Muscle layer of duodenum (tissue), 2 donors: Measurements from ENCODE around the gene PLEKHG1.
A peak's percentile ranks its signal among the peaks of the same experiment; 100 is the strongest.

Experiments
- H3K27ac ChIP-seq: one replicate; pipeline ENCODE4 v1.7.0; 2013; ENCODE audit warnings: mild to moderate bottlenecking, low read length
- H3K27me3 ChIP-seq: one replicate; pipeline ENCODE4 v1.7.0; 2013; ENCODE audit warnings: low read depth, mild to moderate bottlenecking, control low read depth, low read length
- H3K36me3 ChIP-seq, 2 donors: one replicate each; pipeline ENCODE4 v1.7.0; 2013; ENCODE audit warnings: low read length in 2 of 2, control low read depth in 1 of 2, mild to moderate bottlenecking in 1 of 2; ENCODE audit not compliant: insufficient read depth in 2 of 2, control insufficient read depth in 1 of 2
- H3K4me1 ChIP-seq, 2 donors: one replicate each; pipeline ENCODE4 v1.7.0; 2013; ENCODE audit warnings: low read length in 2 of 2, mild to moderate bottlenecking in 2 of 2, control low read depth in 1 of 2, moderate library complexity in 1 of 2; ENCODE audit not compliant: insufficient read depth in 2 of 2, control insufficient read depth in 1 of 2
- H3K4me3 ChIP-seq, 2 donors: one replicate each; pipeline ENCODE4 v1.7.0; 2013; ENCODE audit warnings: low read length in 2 of 2, low read depth in 1 of 2, mild to moderate bottlenecking in 1 of 2
- H3K9me3 ChIP-seq, 2 donors: one replicate each; pipeline ENCODE4 v1.7.0; 2013; ENCODE audit warnings: low read length in 2 of 2, control low read depth in 1 of 2, mild to moderate bottlenecking in 1 of 2; ENCODE audit not compliant: control insufficient read depth in 1 of 2
- donor health status: healthy.

Gene PLEKHG1

GRCh38 chr6:150633486-150633834 lies 33.8 kb downstream of the PLEKHG1 start:
- H3K27ac ChIP-seq = no peak overlapping the region
- no peak overlapping the region for H3K4me3 ChIP-seq
- H3K27me3 ChIP-seq = no peaks in the 10 kb centered on the region
- peaks cover 20 to 23% of the 10 kb centered on the region in 2 donors for H3K4me1 ChIP-seq
- no peaks in the 10 kb centered on the region for H3K36me3 ChIP-seq
- H3K9me3 ChIP-seq = no peaks in the 10 kb centered on the region

- H3K4me3 ChIP-seq = no peak overlapping the region
- no peaks in the 10 kb centered on the region for H3K9me3 ChIP-seq
- peaks cover 20 to 23% of the 10 kb centered on the region in 2 donors for H3K4me1 ChIP-seq
- no peaks in the 10 kb centered on the region for H3K36me3 ChIP-seq
- no peaks in the 10 kb centered on the region for H3K27me3 ChIP-seq
- no peak overlapping the region for H3K27ac ChIP-seq
Measured at GRCh38 chr6:150634176-150634963, 34.7 kb downstream of the PLEKHG1 start.

- no peaks in the 10 kb centered on the region for H3K36me3 ChIP-seq
- no peak overlapping the region for H3K27ac ChIP-seq
- peaks cover 20 to 23% of the 10 kb centered on the region in 2 donors for H3K4me1 ChIP-seq
- H3K4me3 ChIP-seq = no peak overlapping the region
- no peaks in the 10 kb centered on the region for H3K9me3 ChIP-seq
- no peaks in the 10 kb centered on the region for H3K27me3 ChIP-seq
Measured at GRCh38 chr6:150634964-150635292, 35.2 kb downstream of the PLEKHG1 start.

- no peaks in the 10 kb centered on the region for H3K9me3 ChIP-seq
- no peak overlapping the region for H3K4me3 ChIP-seq
- H3K27me3 ChIP-seq = no peaks in the 10 kb centered on the region
- peaks cover 20 to 27% of the 10 kb centered on the region in 2 donors for H3K4me1 ChIP-seq
- H3K36me3 ChIP-seq = no peaks in the 10 kb centered on the region
- no peak overlapping the region for H3K27ac ChIP-seq
Measured at GRCh38 chr6:150635906-150636514, 36.3 kb downstream of the PLEKHG1 start.

- H3K4me3 ChIP-seq = no peak overlapping the region
- peaks cover 15 to 24% of the 10 kb centered on the region in 2 donors for H3K4me1 ChIP-seq
- no peaks in the 10 kb centered on the region for H3K36me3 ChIP-seq
- H3K27me3 ChIP-seq = no peaks in the 10 kb centered on the region
- H3K9me3 ChIP-seq = no peaks in the 10 kb centered on the region
- no peak overlapping the region for H3K27ac ChIP-seq
Measured at GRCh38 chr6:150636808-150637207, 37.1 kb downstream of the PLEKHG1 start.

- H3K4me1 ChIP-seq = peaks cover 15 to 27% of the 10 kb centered on the region in 2 donors
- no peaks in the 10 kb centered on the region for H3K27me3 ChIP-seq
- H3K36me3 ChIP-seq = no peaks in the 10 kb centered on the region
- no peak overlapping the region for H3K27ac ChIP-seq
- no peak overlapping the region for H3K4me3 ChIP-seq
- H3K9me3 ChIP-seq = no peaks in the 10 kb centered on the region
Measured at GRCh38 chr6:150637266-150637665, 37.6 kb downstream of the PLEKHG1 start.

GRCh38 chr6:150638267-150638666 lies 38.6 kb downstream of the PLEKHG1 start:
- Histone ChIP-seq H3K36me3 (no peaks in the 10 kb centered on the region), H3K27me3 (no peaks in the 10 kb centered on the region), H3K27ac (no peak overlapping the region), H3K4me1 (peaks cover 17 to 21% of the 10 kb centered on the region in 2 donors), H3K9me3 (no peaks in the 10 kb centered on the region), H3K4me3 (no peak overlapping the region)

GRCh38 chr6:150638765-150639164 lies 39.1 kb downstream of the PLEKHG1 start:
- Histone ChIP-seq H3K4me1 (peaks cover 13 to 17% of the 10 kb centered on the region in 2 donors), H3K9me3 (no peaks in the 10 kb centered on the region), H3K27ac (no peak overlapping the region), H3K36me3 (no peaks in the 10 kb centered on the region), H3K4me3 (no peak overlapping the region), H3K27me3 (no peaks in the 10 kb centered on the region)

GRCh38 chr6:150639823-150640331 lies 40.2 kb downstream of the PLEKHG1 start:
- Histone ChIP-seq H3K4me3 (no peak overlapping the region), H3K9me3 (no peaks in the 10 kb centered on the region), H3K4me1 (peaks cover 12% of the 10 kb centered on the region in 2 donors), H3K36me3 (no peaks in the 10 kb centered on the region), H3K27ac (no peak overlapping the region), H3K27me3 (no peaks in the 10 kb centered on the region)

GRCh38 chr6:150640556-150641209 lies 41.0 kb downstream of the PLEKHG1 start:
- H3K27ac ChIP-seq = no peak overlapping the region

GRCh38 chr6:150641398-150642139 lies 41.9 kb downstream of the PLEKHG1 start:
- Histone ChIP-seq H3K36me3 (no peaks in the 10 kb centered on the region), H3K4me3 (peak overlapping the region; percentile 49 to 61), H3K27me3 (no peaks in the 10 kb centered on the region), H3K9me3 (no peaks in the 10 kb centered on the region), H3K4me1 (peaks cover 9 to 12% of the 10 kb centered on the region in 2 donors), H3K27ac (peak overlapping the region; percentile 53)

More at GRCh38 chr6:150640556-150641209, 41.0 kb downstream of the PLEKHG1 start:
- Histone ChIP-seq H3K27me3 (no peaks in the 10 kb centered on the region), H3K9me3 (no peaks in the 10 kb centered on the region), H3K4me3 (no peak overlapping the region), H3K4me1 (peaks cover 9 to 12% of the 10 kb centered on the region in 2 donors), H3K36me3 (no peaks in the 10 kb centered on the region)
